BJ (cell line): Measurements from ENCODE around the gene EFCAB10. TPM values are rescaled to one million over a fixed set of nuclear protein-coding genes. Genes with fewer than 3 reads are reported as not detected.

Experiments
- CTCF ChIA-PET: fragments of 350-600 bp; formaldehyde crosslinking; extraction: SDS; loops from one replicate; lab custom pipeline; 2021; ENCODE audit warnings: antibody characterized with exemption, inconsistent platforms; lab: Yijun Ruan, JAX
- POLR2A ChIA-PET: fragments of 300-600 bp; sonication (Branson Sonifier 250); formaldehyde crosslinking; extraction: SDS; loops from one replicate; lab custom pipeline; 2021; ENCODE audit warnings: antibody characterized with exemption; lab: Charles Lee
- DNase-seq: peaks from one replicate; pipeline ENCODE4 v3.0.0-alpha.2; 2011; ENCODE audit warnings: low read depth
- H3K27me3 ChIP-seq: 2 replicates; pipeline ENCODE4 v1.6.0; 2011; ENCODE audit warnings: low read length; ENCODE audit not compliant: control insufficient read depth, insufficient read depth
- H3K36me3 ChIP-seq: 2 replicates; pipeline ENCODE4 v1.5.1; 2011; ENCODE audit warnings: low read length; ENCODE audit not compliant: control insufficient read depth, insufficient read depth
- H3K4me3 ChIP-seq: 2 replicates; pipeline ENCODE4 v1.5.1; 2011; ENCODE audit warnings: low read depth, mild to moderate bottlenecking, control low read depth, low read length
- polyA plus RNA-seq: library from polyadenylated mRNA; depleted of rRNA; stranded (reverse); fragments of >200 nt; gene quantifications from 2 replicates; pipeline ENCODE4 v1.2.3, GENCODE V29; 2011
- TF ChIP-seq, protein P1 (sequence below): IDR thresholded peaks from 2 replicates; pipeline ENCODE4 v1.5.1; 2011; ENCODE audit warnings: low read depth, mild to moderate bottlenecking, control low read depth, inconsistent platforms, low read length, moderate library complexity; ENCODE audit not compliant: insufficient read depth

EFCAB10 gene
- polyA plus RNA-seq, 1 experiment: not detected

DNA sequence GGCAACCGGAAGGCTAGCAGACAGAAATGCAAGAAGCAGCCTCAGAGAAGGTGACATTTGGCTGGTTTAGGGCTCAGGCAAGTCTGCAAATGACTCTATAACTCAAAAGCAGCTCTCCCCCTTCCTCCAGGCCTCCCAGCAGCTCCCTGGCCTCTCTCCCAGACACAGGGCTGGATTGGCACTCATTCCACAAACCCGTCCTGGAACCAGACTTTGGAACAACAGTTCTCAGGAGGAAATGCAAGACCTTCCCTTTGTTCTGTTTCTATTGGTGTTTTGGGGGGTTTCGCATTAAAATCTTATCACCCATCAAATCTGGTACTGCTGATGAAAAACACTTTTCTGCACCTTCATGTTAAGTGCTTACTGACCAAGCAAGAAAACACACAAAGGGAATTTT lies 40.3 kb upstream of the EFCAB10 start:
- TF ChIP-seq, protein P1, sequence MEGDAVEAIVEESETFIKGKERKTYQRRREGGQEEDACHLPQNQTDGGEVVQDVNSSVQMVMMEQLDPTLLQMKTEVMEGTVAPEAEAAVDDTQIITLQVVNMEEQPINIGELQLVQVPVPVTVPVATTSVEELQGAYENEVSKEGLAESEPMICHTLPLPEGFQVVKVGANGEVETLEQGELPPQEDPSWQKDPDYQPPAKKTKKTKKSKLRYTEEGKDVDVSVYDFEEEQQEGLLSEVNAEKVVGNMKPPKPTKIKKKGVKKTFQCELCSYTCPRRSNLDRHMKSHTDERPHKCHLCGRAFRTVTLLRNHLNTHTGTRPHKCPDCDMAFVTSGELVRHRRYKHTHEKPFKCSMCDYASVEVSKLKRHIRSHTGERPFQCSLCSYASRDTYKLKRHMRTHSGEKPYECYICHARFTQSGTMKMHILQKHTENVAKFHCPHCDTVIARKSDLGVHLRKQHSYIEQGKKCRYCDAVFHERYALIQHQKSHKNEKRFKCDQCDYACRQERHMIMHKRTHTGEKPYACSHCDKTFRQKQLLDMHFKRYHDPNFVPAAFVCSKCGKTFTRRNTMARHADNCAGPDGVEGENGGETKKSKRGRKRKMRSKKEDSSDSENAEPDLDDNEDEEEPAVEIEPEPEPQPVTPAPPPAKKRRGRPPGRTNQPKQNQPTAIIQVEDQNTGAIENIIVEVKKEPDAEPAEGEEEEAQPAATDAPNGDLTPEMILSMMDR: no peak
- peak; percentile 19 for DNase-seq
- ChIA-PET POLR2A (interaction anchor here (0.6 kb wide), 1 partner anchor 79 kb away, joined by 3 read pairs; no protein-coding TSS in a partner anchor), CTCF (interaction anchor here (1.3 to 2.0 kb wide), 2 partner anchors 32 to 422 kb away, joined by 3 to 7 read pairs; no protein-coding TSS in a partner anchor)
- Histone ChIP-seq H3K36me3 (0 out of 2 replicates have a peak, but pooled peaks cover 3% of the 10 kb centered on the region), H3K27me3 (no peaks in the 10 kb centered on the region), H3K4me3 (no peak overlapping the region)

DNA sequence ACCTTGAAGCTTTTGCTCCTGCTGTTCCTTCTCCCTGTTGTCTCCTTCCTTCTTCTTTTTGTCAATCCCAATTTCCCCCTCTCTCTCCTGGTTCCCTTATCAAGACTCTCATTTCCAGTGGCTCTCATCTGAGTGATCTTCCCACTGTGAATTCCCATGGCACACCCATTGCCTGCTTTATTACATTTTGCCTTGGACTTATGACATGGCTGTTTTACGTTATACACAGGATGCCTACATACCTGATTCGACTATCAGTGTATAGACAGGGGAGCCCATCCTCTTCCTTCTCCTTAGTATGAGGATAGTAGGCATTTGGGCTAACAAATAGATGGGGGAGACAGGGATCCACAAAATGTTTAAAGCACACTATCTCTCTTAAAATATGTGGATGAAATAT lies 39.9 kb upstream of the EFCAB10 start:
- POLR2A ChIA-PET: no interaction called here
- TF ChIP-seq, protein P1: no peak
- CTCF ChIA-PET: interaction anchor here (1.3 kb wide), 1 partner anchor 32 kb away, joined by 3 read pairs; no protein-coding TSS in a partner anchor
- Histone ChIP-seq H3K36me3 (0 out of 2 replicates have a peak, but pooled peaks cover 3% of the 10 kb centered on the region), H3K4me3 (no peak overlapping the region), H3K27me3 (no peaks in the 10 kb centered on the region)
- DNase-seq: no peak

DNA sequence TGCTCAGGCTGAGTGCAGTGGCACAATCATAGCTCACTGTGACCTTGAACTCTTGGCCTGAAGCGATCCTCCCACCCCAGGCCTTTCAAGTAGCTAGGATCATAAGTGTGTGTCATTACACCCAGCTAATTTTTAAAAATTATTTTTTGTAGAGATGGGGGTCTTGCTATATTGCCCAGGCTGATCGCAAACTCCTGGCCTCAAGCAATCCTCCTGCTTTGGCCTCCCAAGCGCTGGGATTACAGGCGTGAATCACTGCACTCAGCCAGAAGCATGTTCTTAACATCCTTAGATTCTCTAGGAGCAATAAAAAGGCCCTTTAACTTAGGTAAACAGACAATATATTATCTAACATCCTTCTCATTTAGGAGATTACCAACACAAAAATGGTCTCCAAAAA lies 38.3 kb upstream of the EFCAB10 start:
- POLR2A ChIA-PET: no interaction called here
- 0 out of 2 replicates have a peak, but pooled peaks cover 4% of the 10 kb centered on the region for H3K36me3 ChIP-seq
- TF ChIP-seq, protein P1: no peak
- no peak overlapping the region for H3K4me3 ChIP-seq
- no peak for DNase-seq
- CTCF ChIA-PET: interaction anchor here (0.9 kb wide), 1 partner anchor 9 kb away, joined by 3 read pairs; no protein-coding TSS in a partner anchor
- H3K27me3 ChIP-seq: no peaks in the 10 kb centered on the region

DNA sequence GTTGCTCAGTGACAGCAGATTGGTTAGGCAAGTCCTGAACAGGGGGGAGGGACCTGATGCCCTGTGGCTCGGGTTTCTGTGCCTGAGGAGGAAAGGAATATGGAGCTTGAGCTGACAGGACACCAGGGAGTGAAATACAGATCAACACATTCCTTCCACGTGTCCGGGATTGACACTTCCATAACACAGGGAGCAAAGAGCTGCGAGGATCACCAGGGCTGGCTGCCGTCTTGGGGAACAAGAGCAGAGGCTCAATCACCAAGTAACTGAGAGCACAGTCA lies 36.7 kb upstream of the EFCAB10 start:
- Histone ChIP-seq H3K36me3 (peaks cover 1% of the 10 kb centered on the region; the same call in 1 of the 2 replicates), H3K27me3 (no peaks in the 10 kb centered on the region), H3K4me3 (no peak overlapping the region)
- no peak for DNase-seq
- TF ChIP-seq, protein P1: no peak
- ChIA-PET CTCF (no interaction called here), POLR2A (no interaction called here)

DNA sequence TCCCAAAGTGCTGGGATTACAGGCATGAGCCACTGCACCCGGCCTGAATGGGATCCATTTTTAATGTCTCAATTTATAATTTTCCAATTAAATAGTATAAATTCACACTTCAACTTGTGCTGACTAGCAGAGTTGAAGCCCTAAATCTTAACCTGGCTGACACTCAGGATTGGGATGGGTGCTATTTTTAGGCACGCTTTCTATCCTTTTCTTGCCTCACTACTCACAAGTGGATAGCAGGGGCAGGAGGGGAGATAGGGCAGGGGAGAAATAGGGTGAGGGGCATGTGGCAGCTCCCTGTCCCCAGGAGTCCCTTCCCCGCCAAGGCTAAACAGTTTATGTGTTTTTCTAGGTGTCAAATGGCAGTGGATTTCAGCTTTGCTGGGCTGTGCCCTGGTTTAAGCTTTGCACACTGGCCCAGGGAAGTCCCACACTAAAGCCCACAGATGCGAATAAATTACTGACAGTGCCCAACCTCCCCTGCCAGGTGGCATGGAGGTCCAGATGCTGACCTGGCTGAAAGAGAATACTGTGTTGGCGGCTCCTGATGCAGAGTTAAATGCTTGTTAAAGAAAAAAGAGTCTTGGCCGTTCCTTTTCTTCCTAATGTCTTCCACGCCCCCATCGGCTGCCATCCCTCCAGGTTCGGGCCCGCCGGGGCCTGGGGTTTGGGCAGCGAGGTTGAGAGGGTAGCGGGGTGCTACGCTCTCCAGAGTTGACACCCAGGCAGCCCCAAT lies 36.2 kb upstream of the EFCAB10 start:
- H3K4me3 ChIP-seq: no peak overlapping the region
- DNase-seq: no peak
- POLR2A ChIA-PET: no interaction called here
- peaks cover 1% of the 10 kb centered on the region; the same call in 1 of the 2 replicates for H3K36me3 ChIP-seq
- TF ChIP-seq, protein P1: no peak
- CTCF ChIA-PET: no interaction called here
- H3K27me3 ChIP-seq: no peaks in the 10 kb centered on the region
